Measurements from ENCODE around the gene C1QTNF3.

DNA sequence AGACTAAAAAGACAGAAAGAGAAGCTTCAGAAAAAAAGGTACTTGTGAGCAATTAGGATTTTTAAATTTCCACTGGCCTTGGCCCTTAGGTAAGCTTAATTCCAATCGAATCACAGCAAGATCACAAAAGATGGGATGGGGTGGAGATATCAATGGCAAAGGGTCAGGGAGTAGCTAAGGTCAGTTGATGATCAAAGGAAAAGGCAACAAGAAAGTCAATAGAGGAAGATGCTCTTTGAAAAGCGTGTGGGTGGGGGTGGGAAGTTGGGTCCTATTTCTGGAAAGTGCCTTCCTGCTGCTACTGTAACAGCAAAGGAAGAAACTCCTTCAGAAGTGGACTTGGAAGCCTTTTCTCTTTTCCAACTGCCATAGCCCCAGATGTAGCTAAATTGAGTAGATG is 7.3 kb downstream of the C1QTNF3 start:
- TF ChIP-seq, protein P1, sequence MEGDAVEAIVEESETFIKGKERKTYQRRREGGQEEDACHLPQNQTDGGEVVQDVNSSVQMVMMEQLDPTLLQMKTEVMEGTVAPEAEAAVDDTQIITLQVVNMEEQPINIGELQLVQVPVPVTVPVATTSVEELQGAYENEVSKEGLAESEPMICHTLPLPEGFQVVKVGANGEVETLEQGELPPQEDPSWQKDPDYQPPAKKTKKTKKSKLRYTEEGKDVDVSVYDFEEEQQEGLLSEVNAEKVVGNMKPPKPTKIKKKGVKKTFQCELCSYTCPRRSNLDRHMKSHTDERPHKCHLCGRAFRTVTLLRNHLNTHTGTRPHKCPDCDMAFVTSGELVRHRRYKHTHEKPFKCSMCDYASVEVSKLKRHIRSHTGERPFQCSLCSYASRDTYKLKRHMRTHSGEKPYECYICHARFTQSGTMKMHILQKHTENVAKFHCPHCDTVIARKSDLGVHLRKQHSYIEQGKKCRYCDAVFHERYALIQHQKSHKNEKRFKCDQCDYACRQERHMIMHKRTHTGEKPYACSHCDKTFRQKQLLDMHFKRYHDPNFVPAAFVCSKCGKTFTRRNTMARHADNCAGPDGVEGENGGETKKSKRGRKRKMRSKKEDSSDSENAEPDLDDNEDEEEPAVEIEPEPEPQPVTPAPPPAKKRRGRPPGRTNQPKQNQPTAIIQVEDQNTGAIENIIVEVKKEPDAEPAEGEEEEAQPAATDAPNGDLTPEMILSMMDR (IDR thresholded peaks at IDR 0.05; ENCODE audit: low read depth, low read length, poor library complexity, severe bottlenecking): no peak
- no peak for TF ChIP-seq EZH2phosphoT487 (IDR thresholded peaks at IDR 0.05; ENCODE audit: borderline replicate concordance, low read length)

Measured in DOHH2 (cell line).